Glutamatergic neuron (in vitro differentiated cells): Measurements from ENCODE around the gene CTNND1. TPM values are rescaled to one million over a fixed set of nuclear protein-coding genes. Genes with fewer than 3 reads are reported as not detected.

Source experiments
- DNase-seq: peaks from one replicate; pipeline ENCODE4 v3.0.0; 2022
- H3K27ac Mint-ChIP-seq: one replicate; pipeline ENCODE4 v1.8.0; 2020; ENCODE audit warnings: mild to moderate bottlenecking, mixed read lengths, inconsistent platforms; ENCODE audit not compliant: unreplicated experiment
- H3K27me3 Mint-ChIP-seq: one replicate; pipeline ENCODE4 v1.8.0; 2020; ENCODE audit warnings: mild to moderate bottlenecking, moderate library complexity, mixed read lengths, inconsistent platforms; ENCODE audit not compliant: unreplicated experiment
- H3K36me3 Mint-ChIP-seq: one replicate; pipeline ENCODE4 v1.8.0; 2020; ENCODE audit warnings: mild to moderate bottlenecking, mixed read lengths, inconsistent platforms; ENCODE audit not compliant: unreplicated experiment
- H3K4me1 Mint-ChIP-seq: one replicate; pipeline ENCODE4 v1.8.0; 2020; ENCODE audit warnings: mild to moderate bottlenecking, low read depth, mixed read lengths, inconsistent platforms; ENCODE audit not compliant: unreplicated experiment
- H3K4me3 Mint-ChIP-seq: one replicate; pipeline ENCODE4 v1.8.0; 2020; ENCODE audit warnings: mild to moderate bottlenecking, mixed read lengths, inconsistent platforms; ENCODE audit not compliant: unreplicated experiment
- H3K9me3 Mint-ChIP-seq: one replicate; pipeline ENCODE4 v1.8.0; 2020; ENCODE audit warnings: mild to moderate bottlenecking, moderate library complexity, mixed read lengths, inconsistent platforms; ENCODE audit not compliant: unreplicated experiment
- CTCF ChIP-seq: fragments of 200-600 bp; sonication (generic); IDR thresholded peaks from one replicate; pipeline ENCODE4 v1.5.0; 2021; ENCODE audit not compliant: partially characterized antibody, unreplicated experiment
- total RNA-seq: library from RNA; stranded (reverse); fragmentation: NEBNext Ultra II Directional; extraction: Animal tissue kit (Norgen Biotek cat#: 25700); gene quantifications from one replicate; pipeline ENCODE4 v1.2.1, GENCODE V29; 2021; ENCODE audit not compliant: unreplicated experiment

CTNND1 gene
- total RNA-seq, 1 donor from 2014 or later: 344 TPM

DNA sequence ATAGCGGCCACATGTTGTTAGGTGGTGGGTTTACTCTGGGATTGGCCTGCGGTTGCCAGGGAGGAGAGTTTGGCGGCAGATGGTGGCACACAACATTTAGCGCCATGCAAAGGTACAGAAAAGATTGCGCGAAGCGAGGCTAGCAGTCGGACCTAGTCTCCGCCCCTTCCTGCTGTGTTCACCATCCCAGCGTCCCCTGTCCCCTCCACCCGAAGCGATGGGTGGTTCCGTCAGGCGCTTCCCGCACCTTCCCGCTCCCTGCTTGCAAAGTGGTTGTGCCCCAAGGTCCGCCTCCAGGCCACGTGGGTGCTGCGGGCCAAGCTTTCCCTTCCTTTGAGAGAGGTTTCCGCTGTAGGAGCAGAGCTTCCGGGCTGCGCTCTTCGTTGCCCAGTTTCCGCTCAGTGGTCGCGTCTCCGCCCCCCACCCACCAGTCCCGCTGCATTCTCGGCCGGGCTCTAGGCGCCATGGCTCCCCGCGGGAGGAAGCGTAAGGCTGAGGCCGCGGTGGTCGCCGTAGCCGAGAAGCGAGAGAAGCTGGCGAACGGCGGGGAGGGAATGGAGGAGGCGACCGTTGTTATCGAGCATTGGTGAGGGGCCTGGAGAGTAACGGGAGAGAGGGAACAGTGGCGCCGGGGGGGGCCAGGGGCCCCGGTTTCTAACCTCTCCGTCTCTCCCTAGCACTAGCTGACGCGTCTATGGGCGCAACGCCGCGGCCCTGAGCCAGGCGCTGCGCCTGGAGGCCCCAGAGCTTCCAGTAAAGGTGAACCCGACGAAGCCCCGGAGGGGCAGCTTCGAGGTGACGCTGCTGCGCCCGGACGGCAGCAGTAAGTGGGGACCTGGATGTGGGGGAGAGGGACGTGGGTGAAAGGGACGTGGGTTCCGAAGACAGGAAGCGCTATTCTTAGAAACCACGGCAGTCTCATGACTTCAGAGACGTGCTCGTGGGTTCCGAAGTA is 20.2 kb upstream of the CTNND1 start, which contains the start of gene SELENOH:
SELENOH (plus strand) TSS at position 360 of the 955 bp plus-strand sequence; CDS start at position 465, 105 bp downstream.
- H3K4me1 Mint-ChIP-seq: peaks cover 13% of the 10 kb centered on the region
- DNase-seq: peak; percentile 95
- peak within 1 kb of the TSS; percentile 96 for H3K27ac Mint-ChIP-seq
- no peak for TF ChIP-seq CTCF
- H3K9me3 Mint-ChIP-seq: peaks cover 3% of the 10 kb centered on the region
- peak within 1 kb of the TSS; percentile 99 for H3K4me3 Mint-ChIP-seq
- H3K36me3 Mint-ChIP-seq: peaks cover 4% of the 10 kb centered on the region
- H3K27me3 Mint-ChIP-seq: peaks cover 8% of the 10 kb centered on the region

DNA sequence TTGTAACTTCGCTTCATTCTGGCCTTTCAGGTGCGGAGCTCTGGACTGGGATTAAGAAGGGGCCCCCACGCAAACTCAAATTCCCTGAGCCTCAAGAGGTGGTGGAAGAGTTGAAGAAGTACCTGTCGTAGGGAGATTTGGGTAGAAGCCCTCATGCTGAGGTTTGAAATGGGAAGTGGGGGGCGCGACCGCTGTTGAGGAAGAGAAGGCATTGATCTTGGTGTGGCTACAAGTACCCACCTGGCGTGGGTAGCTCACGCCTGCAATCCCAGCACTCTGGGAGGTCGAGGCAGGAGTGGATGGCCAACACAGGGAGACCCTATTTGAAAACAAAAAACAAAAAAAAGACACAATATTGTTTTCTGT is 19.5 kb upstream of the CTNND1 start:
- no peak for TF ChIP-seq CTCF
- H3K4me3 Mint-ChIP-seq: peak overlapping the region; percentile 99
- peak overlapping the region; percentile 24 for H3K27ac Mint-ChIP-seq
- H3K36me3 Mint-ChIP-seq: peaks cover 4% of the 10 kb centered on the region
- H3K9me3 Mint-ChIP-seq: peaks cover 3% of the 10 kb centered on the region
- H3K4me1 Mint-ChIP-seq: peaks cover 15% of the 10 kb centered on the region
- H3K27me3 Mint-ChIP-seq: peaks cover 8% of the 10 kb centered on the region
- DNase-seq: no peak

GRCh38 chr11:57744357-57744756 is 17.2 kb upstream of the CTNND1 start:
- Mint-ChIP-seq H3K4me1 (peaks cover 15% of the 10 kb centered on the region), H3K4me3 (no peak overlapping the region), H3K27ac (no peak overlapping the region), H3K36me3 (no peaks in the 10 kb centered on the region), H3K27me3 (peaks cover 8% of the 10 kb centered on the region), H3K9me3 (peaks cover 3% of the 10 kb centered on the region)
- no peak for DNase-seq
- no peak for TF ChIP-seq CTCF

- H3K27ac Mint-ChIP-seq: no peak overlapping the region
- H3K4me3 Mint-ChIP-seq: no peak overlapping the region
- H3K4me1 Mint-ChIP-seq: peaks cover 12% of the 10 kb centered on the region
Measured at GRCh38 chr11:57745206-57745605, 16.4 kb upstream of the CTNND1 start.

More at GRCh38 chr11:57745206-57745605, 16.4 kb upstream of the CTNND1 start:
- TF ChIP-seq CTCF: no peak
- Mint-ChIP-seq H3K36me3 (no peaks in the 10 kb centered on the region), H3K27me3 (peaks cover 8% of the 10 kb centered on the region), H3K9me3 (peaks cover 3% of the 10 kb centered on the region)
- no peak for DNase-seq
